ENCODE measurements around the gene SERPINB6.

- TF ChIP-seq CTCF (IDR thresholded peaks at IDR 0.05), result no peak
- TF ChIP-seq POLR2A (IDR thresholded peaks at IDR 0.05), result no peak
Measured at GRCh38 chr6:2973676-2974075, 2.3 kb upstream of the SERPINB6 start.

Data from tibial nerve (tissue), 3 donors.